SKM-1 (cell line): ENCODE data around the gene NEBL.

Source experiments
- DNase-seq: peaks from one replicate; lab custom pipeline; 2025; ENCODE audit not compliant: unreplicated experiment; lab: John Stamatoyannopoulos, UW

Gene NEBL

GRCh38 chr10:20797290-20797689 lies 99.8 kb downstream of the NEBL start:
- no peak for DNase-seq

- DNase-seq = no peak
Observed at GRCh38 chr10:20795391-20795790, 101.7 kb downstream of the NEBL start.

GRCh38 chr10:20785174-20785573 lies 111.9 kb downstream of the NEBL start:
- DNase-seq = no peak

- no peak for DNase-seq
Observed at GRCh38 chr10:20778008-20778757, 118.9 kb downstream of the NEBL start.

GRCh38 chr10:20776384-20777118 lies 120.6 kb downstream of the NEBL start:
- no peak for DNase-seq

GRCh38 chr10:20771051-20771450 lies 126.1 kb downstream of the NEBL start:
- no peak for DNase-seq

- DNase-seq = no peak
Observed at GRCh38 chr10:20769481-20769880, 127.6 kb downstream of the NEBL start.

- no peak for DNase-seq
Observed at GRCh38 chr10:20768843-20769242, 128.3 kb downstream of the NEBL start.

GRCh38 chr10:20767028-20767427 lies 130.1 kb downstream of the NEBL start:
- no peak for DNase-seq

- DNase-seq = no peak
Observed at GRCh38 chr10:20765066-20765465, 132.0 kb downstream of the NEBL start.

- DNase-seq = no peak
Observed at GRCh38 chr10:20760460-20760859, 136.7 kb downstream of the NEBL start.

- no peak for DNase-seq
Observed at GRCh38 chr10:20748551-20748950, 148.6 kb downstream of the NEBL start.

- no peak for DNase-seq
Observed at GRCh38 chr10:20747782-20748181, 149.3 kb downstream of the NEBL start.

- no peak for DNase-seq
Observed at GRCh38 chr10:20746856-20747255, 150.3 kb downstream of the NEBL start.

GRCh38 chr10:20745556-20746375 lies 151.3 kb downstream of the NEBL start:
- no peak for DNase-seq

GRCh38 chr10:20744821-20745220 lies 152.3 kb downstream of the NEBL start:
- no peak for DNase-seq

GRCh38 chr10:20743942-20744341 lies 153.2 kb downstream of the NEBL start:
- DNase-seq = no peak

GRCh38 chr10:20742737-20743541 lies 154.2 kb downstream of the NEBL start:
- DNase-seq = no peak

- DNase-seq = no peak
Observed at GRCh38 chr10:20740120-20740519, 157.0 kb downstream of the NEBL start.

- no peak for DNase-seq
Observed at GRCh38 chr10:20737107-20737506, 160.0 kb downstream of the NEBL start.
